HUES6 (cell line): Measurements from ENCODE around the gene DAPK1.
"Not testable (repeated sequence)": the region's sequence is repeated elsewhere in the genome, so short reads cannot be mapped to it uniquely, and the experiment has no call there.

Source experiments
- H3K27ac ChIP-seq: 2 replicates; pipeline ENCODE4 v1.7.0; 2013; ENCODE audit warnings: low read depth, mild to moderate bottlenecking, low read length, inconsistent platforms
- H3K27me3 ChIP-seq: 2 replicates; pipeline ENCODE4 v1.6.1; 2013; ENCODE audit warnings: low read length; ENCODE audit not compliant: control insufficient read depth, insufficient read depth
- H3K36me3 ChIP-seq: 2 replicates; pipeline ENCODE4 v1.6.1; 2013; ENCODE audit warnings: low read length; ENCODE audit not compliant: control insufficient read depth, insufficient read depth
- H3K4me1 ChIP-seq: 2 replicates; pipeline ENCODE4 v1.6.1; 2013; ENCODE audit warnings: low read length; ENCODE audit not compliant: control insufficient read depth, insufficient read depth
- H3K4me3 ChIP-seq: 2 replicates; pipeline ENCODE4 v1.5.1; 2013; ENCODE audit warnings: low read depth, low read length
- H3K9ac ChIP-seq: one replicate; pipeline ENCODE4 v1.6.1; 2013; ENCODE audit warnings: mild to moderate bottlenecking, low read length
- H3K9me3 ChIP-seq: 2 replicates; pipeline ENCODE4 v1.6.1; 2013; ENCODE audit warnings: low read depth, low read length; ENCODE audit not compliant: control insufficient read depth, insufficient read depth

The DAPK1 gene

GRCh38 chr9:87545858-87546257 is 48.2 kb downstream of the DAPK1 start:
- peaks cover 17% of the 10 kb centered on the region; the same call in 1 of the 2 replicates for H3K4me1 ChIP-seq
- no peaks in the 10 kb centered on the region for H3K27me3 ChIP-seq
- no peak overlapping the region for H3K4me3 ChIP-seq
- no peak overlapping the region for H3K9ac ChIP-seq
- no peak overlapping the region for H3K27ac ChIP-seq
- H3K36me3 ChIP-seq, result peaks cover 3% of the 10 kb centered on the region
- H3K9me3 ChIP-seq, result no peaks in the 10 kb centered on the region

GRCh38 chr9:87546704-87547103 is 49.0 kb downstream of the DAPK1 start:
- H3K4me1 ChIP-seq, result peaks cover 17% of the 10 kb centered on the region; the same call in 1 of the 2 replicates
- peaks cover 3% of the 10 kb centered on the region for H3K36me3 ChIP-seq
- no peak overlapping the region for H3K27ac ChIP-seq
- H3K27me3 ChIP-seq, result no peaks in the 10 kb centered on the region
- H3K9ac ChIP-seq, result no peak overlapping the region
- no peak overlapping the region for H3K4me3 ChIP-seq
- no peaks in the 10 kb centered on the region for H3K9me3 ChIP-seq

GRCh38 chr9:87547671-87548081 is 50.0 kb downstream of the DAPK1 start:
- Histone ChIP-seq H3K9ac (no peak overlapping the region), H3K27ac (no peak overlapping the region), H3K9me3 (no peaks in the 10 kb centered on the region), H3K27me3 (no peaks in the 10 kb centered on the region), H3K4me1 (peaks cover 17% of the 10 kb centered on the region; the same call in 1 of the 2 replicates), H3K4me3 (no peak overlapping the region), H3K36me3 (no peaks in the 10 kb centered on the region; the same call in 1 of the 2 replicates)

- Histone ChIP-seq H3K4me1 (peaks cover 17% of the 10 kb centered on the region; the same call in 1 of the 2 replicates), H3K9ac (no peak overlapping the region)
Observed at GRCh38 chr9:87548159-87548558, 50.5 kb downstream of the DAPK1 start.

GRCh38 chr9:87549088-87549487 is 51.4 kb downstream of the DAPK1 start:
- H3K27me3 ChIP-seq, H3K9ac ChIP-seq, H3K27ac ChIP-seq, H3K9me3 ChIP-seq, H3K36me3 ChIP-seq, H3K4me3 ChIP-seq: not testable (repeated sequence)
- peaks cover 17% of the 10 kb centered on the region; the same call in 1 of the 2 replicates for H3K4me1 ChIP-seq

More at GRCh38 chr9:87548159-87548558, 50.5 kb downstream of the DAPK1 start:
- Histone ChIP-seq H3K27me3 (no peaks in the 10 kb centered on the region), H3K27ac (no peak overlapping the region), H3K9me3 (no peaks in the 10 kb centered on the region), H3K4me3 (no peak overlapping the region), H3K36me3 (no peaks in the 10 kb centered on the region; the same call in 1 of the 2 replicates)

GRCh38 chr9:87549791-87550190 is 52.1 kb downstream of the DAPK1 start:
- no peak overlapping the region for H3K27ac ChIP-seq
- no peaks in the 10 kb centered on the region; the same call in 1 of the 2 replicates for H3K36me3 ChIP-seq
- H3K9me3 ChIP-seq, result no peaks in the 10 kb centered on the region

GRCh38 chr9:87550253-87550954 is 52.7 kb downstream of the DAPK1 start:
- Histone ChIP-seq H3K9me3 (no peaks in the 10 kb centered on the region), H3K4me1 (peaks cover 15% of the 10 kb centered on the region; the same call in 1 of the 2 replicates), H3K27me3 (no peaks in the 10 kb centered on the region), H3K27ac (no peak overlapping the region), H3K9ac (no peak overlapping the region), H3K36me3 (no peaks in the 10 kb centered on the region; the same call in 1 of the 2 replicates), H3K4me3 (no peak overlapping the region)

More at GRCh38 chr9:87549791-87550190, 52.1 kb downstream of the DAPK1 start:
- no peaks in the 10 kb centered on the region for H3K27me3 ChIP-seq
- H3K4me1 ChIP-seq, result peaks cover 15% of the 10 kb centered on the region; the same call in 1 of the 2 replicates
- no peak overlapping the region for H3K9ac ChIP-seq
- H3K4me3 ChIP-seq, result no peak overlapping the region

- peaks cover 8% of the 10 kb centered on the region; the same call in 1 of the 2 replicates for H3K4me1 ChIP-seq
- H3K27me3 ChIP-seq, result no peaks in the 10 kb centered on the region
- no peak overlapping the region for H3K27ac ChIP-seq
- H3K36me3 ChIP-seq, result no peaks in the 10 kb centered on the region
- H3K4me3 ChIP-seq, result no peak overlapping the region
- H3K9ac ChIP-seq, result no peak overlapping the region
- no peaks in the 10 kb centered on the region for H3K9me3 ChIP-seq
Observed at GRCh38 chr9:87551772-87552217, 54.1 kb downstream of the DAPK1 start.

GRCh38 chr9:87554171-87554910 is 56.7 kb downstream of the DAPK1 start:
- Histone ChIP-seq H3K4me1 (no peaks in the 10 kb centered on the region; the same call in 1 of the 2 replicates), H3K36me3 (0 out of 2 replicates have a peak, but pooled peaks cover 2% of the 10 kb centered on the region), H3K27ac (no peak overlapping the region), H3K4me3 (no peak overlapping the region), H3K9ac (no peak overlapping the region), H3K9me3 (no peaks in the 10 kb centered on the region), H3K27me3 (no peaks in the 10 kb centered on the region)

GRCh38 chr9:87554976-87555375 is 57.3 kb downstream of the DAPK1 start:
- Histone ChIP-seq H3K9ac (no peak overlapping the region), H3K27me3 (no peaks in the 10 kb centered on the region), H3K9me3 (no peaks in the 10 kb centered on the region), H3K4me1 (no peaks in the 10 kb centered on the region; the same call in 1 of the 2 replicates), H3K36me3 (0 out of 2 replicates have a peak, but pooled peaks cover 2% of the 10 kb centered on the region), H3K4me3 (no peak overlapping the region), H3K27ac (no peak overlapping the region)

- no peaks in the 10 kb centered on the region for H3K27me3 ChIP-seq
- H3K36me3 ChIP-seq, result peaks cover 8% of the 10 kb centered on the region; the same call in 1 of the 2 replicates
- no peak overlapping the region for H3K4me3 ChIP-seq
- no peak overlapping the region for H3K27ac ChIP-seq
- no peak overlapping the region for H3K9ac ChIP-seq
- no peaks in the 10 kb centered on the region; the same call in 1 of the 2 replicates for H3K4me1 ChIP-seq
- H3K9me3 ChIP-seq, result no peaks in the 10 kb centered on the region
Observed at GRCh38 chr9:87556039-87556438, 58.4 kb downstream of the DAPK1 start.
